ENCODE measurements around the gene PLPPR1. TPM values are rescaled to one million over a fixed set of nuclear protein-coding genes. Genes with fewer than 3 reads are reported as not detected.
A peak's percentile ranks its signal among the peaks of the same experiment; 100 is the strongest.
"Not testable (repeated sequence)": the region's sequence is repeated elsewhere in the genome, so short reads cannot be mapped to it uniquely, and the experiment has no call there.

Gene PLPPR1
- total RNA-seq, 1 experiment from 2014 or later: not detected

DNA sequence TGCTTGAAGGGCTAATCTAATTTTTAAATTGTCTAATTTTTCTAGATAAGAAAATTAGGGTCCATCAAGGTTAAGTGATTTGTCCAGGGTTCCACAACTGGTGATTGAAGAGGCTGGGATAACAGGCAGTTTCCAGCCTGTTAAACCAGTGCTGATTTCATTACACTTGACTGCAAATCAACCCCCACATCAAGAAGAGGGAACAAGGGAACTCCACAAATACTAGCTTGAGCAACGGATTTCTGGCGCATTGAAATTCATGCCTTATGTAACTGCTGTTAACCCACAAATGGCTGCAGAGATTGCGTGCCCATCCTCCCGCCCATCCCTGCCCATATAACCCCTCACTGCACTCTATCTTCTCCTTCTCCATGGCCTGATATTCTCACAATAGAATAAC lies 10.0 kb downstream of the PLPPR1 start:
- BruUV-seq (replicated peaks): no TSS peak
- no peak for TF ChIP-seq SIN3A (IDR thresholded peaks at IDR 0.05; ENCODE audit: low read depth)
- no peaks in the 10 kb centered on the region for H3K9me3 ChIP-seq (ENCODE audit: control insufficient read depth in 1 of 2, insufficient read depth in 1 of 2, low read depth in 1 of 2, low read length in 2 of 2)
- H3K9ac ChIP-seq (ENCODE audit: low read length): no peak overlapping the region
- no peaks in the 10 kb centered on the region for H3K9me2 ChIP-seq (ENCODE audit: insufficient read depth)
- no peaks in the 10 kb centered on the region for H4K20me1 ChIP-seq (ENCODE audit: insufficient read depth)
- H3K4me1 ChIP-seq (ENCODE audit: control insufficient read depth in 1 of 2, insufficient read depth in 2 of 2, low read length in 2 of 2): no peaks in the 10 kb centered on the region
- no peak for DNase-seq (ENCODE audit: low read depth, low spot score)
- H3K27ac ChIP-seq (ENCODE audit: low read depth, low read length): no peak overlapping the region
- RAD21 ChIA-PET (ENCODE audit: low non-redundant PET in 1 of 2, low total read pairs in 2 of 2, uncharacterized antibody in 2 of 2, unreplicated experiment in 2 of 2): no interaction called here
- intact Hi-C loops (cut with micrococcal nuclease): no loop called here
- H3K36me3 ChIP-seq (ENCODE audit: control insufficient read depth in 1 of 2, insufficient read depth in 2 of 2, low read length in 2 of 2): no peaks in the 10 kb centered on the region
- no peak overlapping the region for H3K4me3 ChIP-seq (replicated peaks in 1 of 2; ENCODE audit: low read depth in 1 of 2, low read length in 2 of 2)
- POLR2A ChIA-PET: interaction anchor here (0.6 kb wide), 1 partner anchor 233 kb away, joined by 4 read pairs; no protein-coding TSS in a partner anchor
- H2AFZ ChIP-seq (ENCODE audit: low read depth, low read length, poor library complexity, severe bottlenecking): no peak overlapping the region
- H3K79me2 ChIP-seq (ENCODE audit: insufficient read depth, low read length): no peaks in the 10 kb centered on the region
- no peak overlapping the region for H3K4me2 ChIP-seq (ENCODE audit: low read length)
- CTCF ChIA-PET: no interaction called here
- no peak for ATAC-seq
- H3K27me3 ChIP-seq (ENCODE audit: insufficient read depth, low read length): no peaks in the 10 kb centered on the region; the same call in 1 of the 2 replicates

- intact Hi-C loops (cut with micrococcal nuclease); H3K9me3 ChIP-seq (ENCODE audit: control insufficient read depth in 1 of 2, insufficient read depth in 1 of 2, low read depth in 1 of 2, low read length in 2 of 2); BruUV-seq (replicated peaks); H4K20me1 ChIP-seq (ENCODE audit: insufficient read depth); H3K27ac ChIP-seq (ENCODE audit: low read depth, low read length); H3K79me2 ChIP-seq (ENCODE audit: insufficient read depth, low read length); CTCF ChIA-PET; POLR2A ChIA-PET; RAD21 ChIA-PET (ENCODE audit: low non-redundant PET in 1 of 2, low total read pairs in 2 of 2, uncharacterized antibody in 2 of 2, unreplicated experiment in 2 of 2); H3K4me1 ChIP-seq (ENCODE audit: control insufficient read depth in 1 of 2, insufficient read depth in 2 of 2, low read length in 2 of 2); DNase-seq (ENCODE audit: low read depth, low spot score); H2AFZ ChIP-seq (ENCODE audit: low read depth, low read length, poor library complexity, severe bottlenecking); H3K9me2 ChIP-seq (ENCODE audit: insufficient read depth); H3K36me3 ChIP-seq (ENCODE audit: control insufficient read depth in 1 of 2, insufficient read depth in 2 of 2, low read length in 2 of 2); H3K27me3 ChIP-seq (ENCODE audit: insufficient read depth, low read length); H3K4me2 ChIP-seq (ENCODE audit: low read length); ATAC-seq: not testable (repeated sequence)
- Histone ChIP-seq H3K4me3 (replicated peaks in 1 of 2; ENCODE audit: low read depth in 1 of 2, low read length in 2 of 2) (0 out of 4 replicates have a peak overlapping the region, but pooled peaks of 1 of the 2 experiments have one; percentile 7), H3K9ac (ENCODE audit: low read length) (peak overlapping the region; percentile 25; the same call in 1 of the 2 replicates)
Measured at GRCh38 chr9:101039581-101039980, 11.1 kb downstream of the PLPPR1 start.

DNA sequence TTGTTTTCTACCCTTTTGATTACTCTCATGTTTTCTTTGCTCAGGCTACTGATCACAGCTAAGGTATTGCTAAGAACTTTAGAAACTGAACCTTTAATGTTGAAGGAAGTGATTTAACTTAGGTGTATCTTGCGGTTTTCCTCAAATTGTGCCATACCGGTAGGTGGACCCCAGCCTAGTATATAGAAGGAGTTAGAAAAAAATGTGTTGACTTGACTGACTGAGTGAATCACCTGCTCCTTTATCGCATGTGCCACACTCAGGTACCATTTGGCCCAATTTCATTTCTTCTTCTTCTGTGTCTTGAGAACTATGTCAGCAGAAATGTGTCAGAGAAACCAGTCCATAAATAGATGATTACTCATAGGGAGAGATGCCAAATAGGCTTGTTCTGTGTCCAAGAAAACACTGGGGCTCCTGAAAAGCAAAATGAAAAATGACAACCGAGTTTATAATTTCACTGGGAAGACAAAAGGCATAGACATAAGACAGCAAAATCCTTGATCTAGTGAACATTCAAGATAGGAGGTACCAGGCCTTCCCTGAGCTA lies 19.4 kb downstream of the PLPPR1 start:
- no peak overlapping the region for H3K4me2 ChIP-seq (ENCODE audit: low read length)
- no peak for TF ChIP-seq POLR2A (IDR thresholded peaks at IDR 0.05; ENCODE audit: borderline replicate concordance, extremely low read depth, insufficient read depth, insufficient read length)
- TF ChIP-seq, protein P1, sequence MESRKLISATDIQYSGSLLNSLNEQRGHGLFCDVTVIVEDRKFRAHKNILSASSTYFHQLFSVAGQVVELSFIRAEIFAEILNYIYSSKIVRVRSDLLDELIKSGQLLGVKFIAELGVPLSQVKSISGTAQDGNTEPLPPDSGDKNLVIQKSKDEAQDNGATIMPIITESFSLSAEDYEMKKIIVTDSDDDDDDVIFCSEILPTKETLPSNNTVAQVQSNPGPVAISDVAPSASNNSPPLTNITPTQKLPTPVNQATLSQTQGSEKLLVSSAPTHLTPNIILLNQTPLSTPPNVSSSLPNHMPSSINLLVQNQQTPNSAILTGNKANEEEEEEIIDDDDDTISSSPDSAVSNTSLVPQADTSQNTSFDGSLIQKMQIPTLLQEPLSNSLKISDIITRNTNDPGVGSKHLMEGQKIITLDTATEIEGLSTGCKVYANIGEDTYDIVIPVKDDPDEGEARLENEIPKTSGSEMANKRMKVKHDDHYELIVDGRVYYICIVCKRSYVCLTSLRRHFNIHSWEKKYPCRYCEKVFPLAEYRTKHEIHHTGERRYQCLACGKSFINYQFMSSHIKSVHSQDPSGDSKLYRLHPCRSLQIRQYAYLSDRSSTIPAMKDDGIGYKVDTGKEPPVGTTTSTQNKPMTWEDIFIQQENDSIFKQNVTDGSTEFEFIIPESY (IDR thresholded peaks at IDR 0.05; ENCODE audit: extremely low read depth, insufficient replicate concordance, low read length): no peak
- no peaks in the 10 kb centered on the region for H4K20me1 ChIP-seq (ENCODE audit: insufficient read depth)
- no peak for DNase-seq (ENCODE audit: low read depth, low spot score)
- no peaks in the 10 kb centered on the region for H3K79me2 ChIP-seq (ENCODE audit: insufficient read depth, low read length)
- POLR2A ChIA-PET: no interaction called here
- BruUV-seq (replicated peaks): no TSS peak
- H3K9ac ChIP-seq (ENCODE audit: low read length): no peak overlapping the region
- no peak overlapping the region for H3K27ac ChIP-seq (ENCODE audit: low read depth, low read length)
- H2AFZ ChIP-seq (ENCODE audit: low read depth, low read length, poor library complexity, severe bottlenecking): no peak overlapping the region
- no peaks in the 10 kb centered on the region for H3K4me1 ChIP-seq (ENCODE audit: control insufficient read depth in 1 of 2, insufficient read depth in 2 of 2, low read length in 2 of 2)
- no peak overlapping the region for H3K4me3 ChIP-seq (replicated peaks in 1 of 2; ENCODE audit: low read depth in 1 of 2, low read length in 2 of 2)
- no peak for ATAC-seq
- CTCF ChIA-PET: no interaction called here
- no peaks in the 10 kb centered on the region for H3K9me3 ChIP-seq (ENCODE audit: control insufficient read depth in 1 of 2, insufficient read depth in 1 of 2, low read depth in 1 of 2, low read length in 2 of 2)
- H3K27me3 ChIP-seq (ENCODE audit: insufficient read depth, low read length): no peaks in the 10 kb centered on the region; the same call in 1 of the 2 replicates
- H3K36me3 ChIP-seq (ENCODE audit: control insufficient read depth in 1 of 2, insufficient read depth in 2 of 2, low read length in 2 of 2): no peaks in the 10 kb centered on the region
- RAD21 ChIA-PET (ENCODE audit: low non-redundant PET in 1 of 2, low total read pairs in 2 of 2, uncharacterized antibody in 2 of 2, unreplicated experiment in 2 of 2): no interaction called here
- H3K9me2 ChIP-seq (ENCODE audit: insufficient read depth): no peaks in the 10 kb centered on the region
- intact Hi-C loops (cut with micrococcal nuclease): no loop called here
